Aorta (tissue), 5 donors: ENCODE measurements around the gene KIAA2012. TPM values are rescaled to one million over a fixed set of nuclear protein-coding genes. Genes with fewer than 3 reads are reported as not detected.

Source experiments
- ATAC-seq: fragments of 200-7000 bp; cut with Tn5 transposase; one replicate; pipeline ENCODE4 v1.9.1; 2022; ENCODE audit warnings: moderate library complexity; ENCODE audit not compliant: low FRiP score
- DNase-seq, 2 donors: peaks; one replicate each; pipeline ENCODE4 v3.0.0-alpha.2; 2020
- H3K27ac ChIP-seq, 2 donors: one replicate each; pipeline ENCODE4 v1.5.1; 2013; ENCODE audit warnings: low read length in 2 of 2, mild to moderate bottlenecking in 2 of 2, moderate library complexity in 2 of 2, control low read depth in 1 of 2, inconsistent platforms in 1 of 2, low read depth in 1 of 2
- H3K27me3 ChIP-seq, 2 donors: one replicate each; pipeline ENCODE4 v1.6.1; 2013; ENCODE audit warnings: control low read depth in 1 of 2, low read length in 1 of 2, mild to moderate bottlenecking in 1 of 2, moderate library complexity in 1 of 2; ENCODE audit not compliant: insufficient read depth in 2 of 2, control insufficient read depth in 1 of 2
- H3K36me3 ChIP-seq, 2 donors: one replicate each; pipeline ENCODE4 v1.6.1; 2013; ENCODE audit warnings: control low read depth in 1 of 2, low read length in 1 of 2, mild to moderate bottlenecking in 1 of 2; ENCODE audit not compliant: insufficient read depth in 2 of 2, control insufficient read depth in 1 of 2
- H3K4me1 ChIP-seq, 2 donors: one replicate each; pipeline ENCODE4 v1.6.1; 2013; ENCODE audit warnings: low read length in 2 of 2, control low read depth in 1 of 2, mild to moderate bottlenecking in 1 of 2, moderate library complexity in 1 of 2; ENCODE audit not compliant: insufficient read depth in 2 of 2, control insufficient read depth in 1 of 2
- H3K4me3 ChIP-seq, 2 donors: one replicate each; pipeline ENCODE4 v1.5.1; 2013; ENCODE audit warnings: low read length in 2 of 2, control low read depth in 1 of 2, mild to moderate bottlenecking in 1 of 2
- H3K9me3 ChIP-seq: one replicate; pipeline ENCODE4 v1.6.1; 2013; ENCODE audit warnings: mild to moderate bottlenecking, low read length; ENCODE audit not compliant: control insufficient read depth
- WGBS, 2 donors: extraction: QIAGEN DNeasy Blood & Tissue Kit; methylation state at CpG; one replicate each; pipeline ENCODE4 v1.1.7; 2013; 5-methylcytosine and 5-hydroxymethylcytosine counted together
- intact Hi-C, 2 donors: fragments of 100-400 bp; cut with DNase I; formaldehyde crosslinking; loops; one replicate each; pipeline versions ENCODE4 v1.14.2 to v1.15.0; 2022
- polyA plus RNA-seq, 2 donors: library from polyadenylated mRNA; stranded (reverse); fragments of 200-250 nt; gene quantifications; one replicate each; pipeline ENCODE4 v1.2.3, GENCODE V29; 2013
- total RNA-seq, 2 donors: library from RNA; stranded (reverse); fragmentation: NEBNext Ultra II Directional; extraction: Animal tissue kit (Norgen Biotek cat#: 25700); gene quantifications; one replicate each; pipeline ENCODE4 v1.2.1, GENCODE V29; 2021
- donor health status: healthy with polysubstance abuse.
- donor health status: Bipolar disorder and iron deficiency.
- donor health status: DM: no; HTN: no; CAD: no.
- donor health status: DM: no; HTN: no; CAD: no.
- donor health status: DM: yes; HTN: yes; CAD: no.

Gene KIAA2012
- total and polyA plus RNA-seq, 4 donors = not detected

DNA sequence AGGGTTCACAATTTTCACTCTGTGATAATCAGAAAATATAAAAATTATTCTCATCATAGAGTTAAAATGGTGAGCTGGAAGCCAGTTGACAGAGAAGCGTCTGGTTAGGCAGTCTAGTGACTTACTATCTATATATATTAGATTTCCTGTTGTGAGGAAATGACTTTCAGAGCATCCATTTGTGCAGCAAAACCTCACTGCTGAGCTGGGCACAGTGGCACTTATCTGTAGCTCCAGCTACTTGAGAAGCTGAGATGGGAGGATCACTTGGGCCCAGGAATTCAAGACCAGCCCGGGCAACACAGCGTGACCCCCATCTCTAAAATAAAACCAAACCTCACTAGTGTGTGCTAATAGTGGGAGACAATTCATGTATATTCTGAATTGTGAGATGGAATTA, 7.2 kb upstream of the KIAA2012 start:
- no peak overlapping the region for H3K27ac ChIP-seq
- DNase-seq (no peak), ATAC-seq (no peak)
- no peaks in the 10 kb centered on the region for H3K4me1 ChIP-seq
- 87% methylated on average over 3 of the region's 3 CpGs for WGBS, 2 donors
- no peaks in the 10 kb centered on the region for H3K9me3 ChIP-seq
- intact Hi-C loops = no loop called here
- no peaks in the 10 kb centered on the region for H3K27me3 ChIP-seq
- H3K36me3 ChIP-seq = no peaks in the 10 kb centered on the region
- H3K4me3 ChIP-seq = no peak overlapping the region

DNA sequence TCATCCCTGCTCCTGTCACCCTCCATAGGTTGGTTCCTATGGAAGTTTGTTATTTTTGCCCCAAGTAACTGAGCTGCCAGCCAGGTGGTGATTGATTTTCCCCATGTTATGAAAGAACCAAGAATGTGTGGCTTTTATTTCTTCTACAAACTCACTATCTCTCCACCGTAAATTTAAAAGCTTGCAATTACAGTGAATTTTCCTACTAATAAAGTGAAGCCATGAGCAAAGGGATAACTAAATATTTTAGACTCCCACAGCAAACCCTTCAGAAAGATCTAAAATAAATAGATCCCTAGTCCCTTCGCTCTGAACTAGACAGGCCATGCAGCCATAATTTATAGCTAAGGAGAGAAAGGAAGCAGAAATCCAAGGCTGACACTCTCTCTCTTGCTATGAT, 6.2 kb upstream of the KIAA2012 start:
- no peaks in the 10 kb centered on the region for H3K9me3 ChIP-seq
- DNase-seq (no peak), ATAC-seq (no peak)
- H3K27ac ChIP-seq = no peak overlapping the region
- no peaks in the 10 kb centered on the region for H3K27me3 ChIP-seq
- no peak overlapping the region for H3K4me3 ChIP-seq
- intact Hi-C loops = no loop called here
- no peaks in the 10 kb centered on the region for H3K36me3 ChIP-seq
- no peaks in the 10 kb centered on the region for H3K4me1 ChIP-seq
- 71 to 73% methylated on average over 2 of the region's 2 CpGs for WGBS, 2 donors

DNA sequence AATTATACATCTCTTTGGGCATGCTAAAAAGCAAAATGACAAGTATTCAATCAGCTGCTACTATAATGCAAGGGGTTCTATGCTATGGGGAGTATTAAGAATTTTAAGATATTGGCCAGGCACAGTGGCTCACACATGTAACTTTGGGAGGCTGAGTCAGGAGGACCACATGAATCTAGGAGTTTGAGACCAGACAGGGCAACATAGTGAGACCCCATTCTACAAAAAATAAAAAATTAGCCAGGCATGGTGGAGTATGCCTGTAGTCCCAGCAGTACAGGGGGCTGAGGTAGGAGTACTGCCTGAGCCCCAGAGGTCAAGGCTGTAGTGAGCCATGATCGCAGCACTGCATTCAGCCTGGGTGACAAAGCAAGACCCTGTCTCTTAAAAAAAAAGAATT, 5.5 kb upstream of the KIAA2012 start:
- H3K36me3 ChIP-seq = no peaks in the 10 kb centered on the region
- no peaks in the 10 kb centered on the region for H3K27me3 ChIP-seq
- 98 to 100% methylated on average over 1 of the region's 1 CpG for WGBS, 2 donors
- no peaks in the 10 kb centered on the region for H3K9me3 ChIP-seq
- H3K27ac ChIP-seq = no peak overlapping the region
- DNase-seq (no peak), ATAC-seq (no peak)
- no peak overlapping the region for H3K4me3 ChIP-seq
- intact Hi-C loops = no loop called here
- no peaks in the 10 kb centered on the region for H3K4me1 ChIP-seq

DNA sequence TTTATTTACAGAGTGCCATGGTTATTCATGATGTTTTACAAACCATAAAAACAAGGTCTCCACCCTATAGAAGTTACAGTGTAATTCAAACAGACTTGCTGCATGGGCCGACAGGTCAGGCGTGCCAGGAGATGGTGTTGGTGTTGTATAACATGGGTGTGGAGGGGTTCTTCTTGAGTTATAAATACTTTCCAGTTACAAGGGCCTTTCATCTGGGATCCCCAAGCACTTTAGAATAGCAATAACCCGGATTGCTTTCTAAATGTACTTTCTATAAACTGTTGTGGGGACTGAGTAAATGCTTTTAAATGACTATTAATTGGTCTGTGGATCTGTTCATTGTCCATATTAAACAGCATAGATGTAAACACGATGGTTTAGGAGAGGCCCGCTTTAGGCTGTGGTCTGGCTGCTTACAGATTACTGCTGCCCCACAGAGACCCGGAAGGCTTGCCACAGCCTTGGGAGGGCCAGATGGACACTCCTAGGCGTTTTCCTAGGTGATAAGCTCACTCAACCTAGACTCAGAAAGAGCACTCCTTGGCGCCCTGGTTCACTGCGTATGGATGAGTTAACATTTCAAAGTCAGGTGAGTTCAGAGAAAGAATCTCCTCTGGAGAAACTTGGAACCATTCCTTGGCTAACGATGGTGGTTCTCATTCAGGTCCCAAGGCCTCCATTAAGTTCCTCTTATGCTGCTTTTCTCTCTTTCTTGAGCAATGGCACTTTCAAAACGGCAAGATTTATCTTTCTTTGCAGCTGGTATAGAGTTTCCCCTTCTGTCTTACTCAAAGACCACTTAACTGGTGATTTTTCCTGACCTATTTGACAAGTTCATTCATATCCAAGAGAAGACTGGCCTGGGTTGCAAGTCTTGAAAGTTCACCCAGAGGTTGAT, 3.6 kb upstream of the KIAA2012 start:
- WGBS, 2 donors = 87 to 88% methylated on average over 11 of the region's 11 CpGs
- no peak overlapping the region for H3K27ac ChIP-seq

DNA sequence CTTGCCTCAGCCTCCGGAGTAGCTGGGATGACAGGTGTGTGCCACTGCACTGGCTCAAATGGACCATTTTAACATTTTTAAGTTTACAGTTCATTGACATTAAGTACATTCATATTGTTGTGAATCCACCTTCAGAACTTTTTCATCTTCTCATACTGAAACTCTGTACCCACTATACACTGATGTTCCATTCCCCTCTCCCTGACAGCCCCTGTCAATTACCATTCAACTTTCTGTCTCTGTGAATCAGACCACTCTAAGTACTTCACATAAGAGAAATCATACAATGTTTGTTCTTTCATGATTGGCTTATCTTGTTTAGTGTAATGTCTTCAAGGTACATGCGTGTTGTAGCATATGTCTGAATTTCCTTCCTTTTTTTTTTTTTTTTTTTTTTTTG, 1.9 kb upstream of the KIAA2012 start:
- no peak for DNase-seq
- no peak overlapping the region for H3K4me3 ChIP-seq
- intact Hi-C loops = no loop called here
- no peaks in the 10 kb centered on the region for H3K4me1 ChIP-seq
- ATAC-seq = no peak
- no peak overlapping the region for H3K27ac ChIP-seq
- no peaks in the 10 kb centered on the region for H3K9me3 ChIP-seq
- no peaks in the 10 kb centered on the region for H3K27me3 ChIP-seq
- no peaks in the 10 kb centered on the region for H3K36me3 ChIP-seq
- 91 to 98% methylated on average over 2 of the region's 2 CpGs for WGBS, 2 donors

More for the DNA sequence above, 3.6 kb upstream of the KIAA2012 start:
- ATAC-seq (no peak), DNase-seq (no peak)
- Histone ChIP-seq H3K9me3 (no peaks in the 10 kb centered on the region), H3K4me3 (no peak overlapping the region), H3K4me1 (no peaks in the 10 kb centered on the region), H3K27me3 (no peaks in the 10 kb centered on the region), H3K36me3 (no peaks in the 10 kb centered on the region)
- intact Hi-C loops = no loop called here

DNA sequence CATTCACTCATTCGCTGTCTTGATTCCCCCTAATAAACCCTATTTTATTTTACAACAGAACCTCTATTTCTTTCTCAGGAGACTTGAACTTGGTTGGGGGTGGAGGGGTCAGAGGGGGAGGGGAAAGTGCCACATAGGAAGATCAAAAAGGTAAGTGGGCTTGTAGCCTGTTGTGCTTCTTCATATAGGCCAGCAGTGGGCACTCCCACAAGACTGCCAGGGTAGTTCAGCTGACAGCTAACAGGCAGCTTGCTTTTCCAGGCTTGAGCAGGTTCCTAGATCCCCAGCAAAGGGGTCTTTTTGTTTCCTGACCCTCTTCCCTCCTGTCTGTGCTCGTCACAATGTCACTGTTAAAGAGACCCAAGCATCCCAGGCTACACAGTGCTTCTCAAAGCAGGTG, 829 bp upstream of the KIAA2012 start:
- Histone ChIP-seq H3K36me3 (no peaks in the 10 kb centered on the region), H3K27me3 (no peaks in the 10 kb centered on the region), H3K9me3 (no peaks in the 10 kb centered on the region), H3K4me3 (no peak overlapping the region), H3K27ac (no peak overlapping the region), H3K4me1 (no peaks in the 10 kb centered on the region)
- WGBS, 2 donors = 75 to 100% methylated on average over 2 of the region's 2 CpGs
- DNase-seq (no peak), ATAC-seq (no peak)
- intact Hi-C loops = no loop called here

DNA sequence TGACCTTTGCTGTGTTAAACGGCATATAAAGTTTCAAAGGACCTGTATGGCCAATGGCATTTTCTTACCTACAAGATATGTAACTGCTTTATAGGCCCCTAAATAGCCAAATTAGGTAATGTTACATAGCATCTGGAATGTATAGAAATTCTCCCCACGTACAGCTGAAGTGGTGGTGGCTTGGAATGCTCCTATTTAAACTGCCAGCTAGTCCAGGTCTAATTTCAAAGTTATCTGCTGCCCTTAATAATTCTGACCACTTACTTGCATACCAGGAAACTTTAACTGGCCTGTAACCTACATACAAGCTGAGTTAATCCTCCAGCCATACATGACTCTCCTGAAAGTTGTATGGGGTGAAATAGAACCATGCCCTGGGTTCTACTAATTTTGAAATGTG, 1.3 kb downstream of the KIAA2012 start:
- Histone ChIP-seq H3K4me1 (no peaks in the 10 kb centered on the region), H3K27me3 (no peaks in the 10 kb centered on the region), H3K36me3 (no peaks in the 10 kb centered on the region), H3K9me3 (no peaks in the 10 kb centered on the region), H3K4me3 (no peak overlapping the region), H3K27ac (no peak overlapping the region)
- DNase-seq (no peak), ATAC-seq (no peak)
- WGBS, 2 donors = 87 to 91% methylated on average over 2 of the region's 2 CpGs
- intact Hi-C loops = no loop called here

DNA sequence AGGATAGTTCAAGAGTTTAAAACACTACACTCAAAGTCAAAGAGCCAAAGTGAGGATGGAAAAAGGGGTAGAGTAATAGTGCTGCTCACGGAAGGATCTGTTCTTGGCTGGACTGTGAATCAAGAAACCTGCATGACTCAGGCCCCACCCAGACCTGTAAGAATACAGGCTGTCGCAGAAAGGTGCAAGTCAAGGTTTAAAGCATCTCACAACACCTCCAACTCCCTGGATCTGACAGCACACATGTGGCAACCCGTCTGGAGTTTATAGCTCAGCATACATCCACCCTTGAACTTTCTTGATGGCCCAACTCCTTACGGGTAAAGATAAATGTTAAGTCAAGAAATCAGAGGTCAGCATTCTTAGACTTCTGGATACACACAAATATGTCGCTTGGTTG, 6.3 kb downstream of the KIAA2012 start:
- intact Hi-C loops = no loop called here

DNA sequence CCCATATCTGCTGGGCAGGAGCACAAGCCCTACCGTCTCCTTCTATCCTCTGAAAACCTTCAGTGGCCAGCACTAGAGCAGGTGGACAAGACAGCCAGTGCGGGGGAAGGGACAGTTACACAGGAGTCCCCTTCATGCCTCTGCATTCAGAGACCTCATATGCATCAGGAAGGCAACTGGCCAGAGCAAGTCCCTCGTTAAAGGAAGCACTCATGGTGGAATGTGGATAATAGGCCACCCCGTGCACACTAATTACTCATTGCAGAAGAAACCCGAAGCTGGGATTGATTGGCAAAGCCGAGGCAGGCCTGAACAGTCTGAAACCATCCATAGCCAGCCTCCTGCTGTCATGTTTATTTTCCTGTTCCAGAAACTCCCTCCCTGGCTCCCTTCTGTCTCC, 11.2 kb downstream of the KIAA2012 start:
- WGBS, 2 donors = 31 to 41% methylated on average over 6 of the region's 6 CpGs
- Histone ChIP-seq H3K36me3 (no peaks in the 10 kb centered on the region), H3K4me3 (no peak overlapping the region), H3K27me3 (no peaks in the 10 kb centered on the region), H3K4me1 (no peaks in the 10 kb centered on the region), H3K27ac (no peak overlapping the region), H3K9me3 (no peaks in the 10 kb centered on the region)
- DNase-seq = no peak
- no peak for ATAC-seq
- intact Hi-C loops = no loop called here

More for the DNA sequence above, 6.3 kb downstream of the KIAA2012 start:
- no peaks in the 10 kb centered on the region for H3K27me3 ChIP-seq
- H3K4me1 ChIP-seq = no peaks in the 10 kb centered on the region
- H3K36me3 ChIP-seq = no peaks in the 10 kb centered on the region
- no peaks in the 10 kb centered on the region for H3K9me3 ChIP-seq
- no peak overlapping the region for H3K4me3 ChIP-seq
- no peak for ATAC-seq
- WGBS, 2 donors = 87 to 90% methylated on average over 5 of the region's 5 CpGs
- H3K27ac ChIP-seq = no peak overlapping the region
- no peak for DNase-seq
